ENCODE results near the gene MS4A4E. TPM values are rescaled to one million over a fixed set of nuclear protein-coding genes. Genes with fewer than 3 reads are reported as not detected.
"Not testable (repeated sequence)": the region's sequence is repeated elsewhere in the genome, so short reads cannot be mapped to it uniquely, and the experiment has no call there.

The MS4A4E gene
- total and polyA plus RNA-seq, 2 donors, result 0.24 to 1.9 TPM

DNA sequence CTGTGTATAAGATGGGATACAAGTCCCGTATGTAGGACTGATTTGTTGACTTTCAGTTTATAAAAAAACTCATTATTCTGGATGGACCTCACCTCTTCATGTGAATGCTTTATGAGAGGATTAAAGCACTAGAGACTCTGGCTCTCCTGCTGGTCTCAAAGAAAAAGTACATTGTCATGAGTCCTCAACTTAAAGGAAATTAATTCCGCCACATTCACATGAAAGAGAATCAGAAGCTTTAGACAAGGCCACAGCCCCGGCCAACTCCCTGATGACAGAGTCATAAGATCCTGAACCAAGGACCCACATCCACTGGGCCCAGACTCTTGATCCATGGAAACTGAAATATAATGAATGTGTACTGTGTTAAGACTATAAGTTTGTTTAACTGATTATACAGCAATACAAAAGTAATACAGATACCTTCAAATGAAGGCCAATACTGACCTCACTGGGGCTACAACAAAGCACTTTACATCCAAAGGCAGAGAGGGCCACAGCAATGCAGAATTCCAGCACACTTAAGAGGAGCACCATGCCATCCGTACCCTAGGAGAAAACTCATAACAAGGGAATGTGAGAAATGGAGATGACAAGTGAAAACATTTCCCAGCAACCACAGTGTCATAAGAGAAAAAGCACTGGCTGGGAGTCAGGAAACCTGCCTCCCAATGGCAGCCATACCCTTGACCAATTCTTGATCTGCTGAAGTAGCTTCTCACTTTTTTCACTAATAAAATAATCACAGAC lies 34.6 kb downstream of the MS4A4E start:
- Histone ChIP-seq H3K27me3 (ENCODE audit: control insufficient read depth in 2 of 2, insufficient read depth in 1 of 2, low read length in 1 of 2) (no peaks in the 10 kb centered on the region), H3K9me3 (ENCODE audit: control insufficient read depth in 2 of 2, insufficient read depth in 1 of 2, low read length in 1 of 2) (no peaks in the 10 kb centered on the region), H3K4me3 (ENCODE audit: low read length in 2 of 2) (no peak overlapping the region), H3K27ac (ENCODE audit: low read depth in 1 of 2, low read length in 1 of 2) (no peak overlapping the region), H3K4me1 (ENCODE audit: control insufficient read depth in 2 of 2, insufficient read depth in 2 of 2, low read length in 2 of 2) (no peaks in the 10 kb centered on the region), H3K36me3 (ENCODE audit: control insufficient read depth in 2 of 2, insufficient read depth in 2 of 2, low read length in 1 of 2) (no peaks in the 10 kb centered on the region)
- 82% methylated on average over 4 of the region's 4 CpGs for WGBS
- DNase-seq (ENCODE audit: low read depth in 6 of 9, low spot score in 9 of 9), result no peak

DNA sequence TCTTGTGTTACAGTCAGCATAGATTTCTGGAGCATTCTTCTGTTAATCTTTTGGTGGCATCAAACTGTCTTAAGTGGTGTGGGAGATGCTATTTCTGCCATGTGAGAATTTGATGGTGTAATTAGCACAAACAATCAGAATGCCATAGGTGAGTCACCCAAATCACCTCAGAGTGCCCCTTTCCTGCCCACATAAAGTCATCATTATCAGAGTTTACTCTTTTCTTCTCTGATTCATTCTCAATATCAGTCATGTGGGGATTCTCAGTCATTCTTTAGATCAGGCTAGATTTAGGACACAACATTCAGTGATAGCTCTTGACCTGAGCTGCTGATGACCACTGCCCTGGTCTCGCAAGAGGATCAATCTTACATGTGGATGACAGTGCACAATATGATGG lies 36.3 kb downstream of the MS4A4E start:
- H3K27me3 ChIP-seq (ENCODE audit: control insufficient read depth in 2 of 2, insufficient read depth in 1 of 2, low read length in 1 of 2), result no peaks in the 10 kb centered on the region

DNA sequence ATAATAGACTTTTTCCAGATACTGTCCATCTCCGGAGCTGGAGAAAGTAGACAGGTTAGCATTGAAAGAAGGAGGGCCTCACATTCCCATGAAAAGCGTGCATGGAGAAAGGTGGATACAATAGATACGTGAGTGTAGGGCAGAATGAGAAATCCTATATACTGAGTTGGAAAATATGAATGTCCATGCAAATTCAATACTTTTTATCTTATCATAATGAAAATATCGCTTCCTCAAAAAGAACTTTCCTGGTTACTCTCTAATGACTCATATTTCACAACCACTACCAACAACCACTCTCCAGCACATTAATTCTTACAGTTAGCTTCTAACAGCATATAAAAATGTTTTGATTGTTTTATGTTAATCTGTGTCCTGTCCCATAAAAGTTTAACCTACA lies 38.0 kb downstream of the MS4A4E start:
- H3K4me3 ChIP-seq (ENCODE audit: low read length in 2 of 2), result no peak overlapping the region
- H3K9me3 ChIP-seq (ENCODE audit: control insufficient read depth in 2 of 2, insufficient read depth in 1 of 2, low read length in 1 of 2), result no peaks in the 10 kb centered on the region
- 98% methylated on average over 4 of the region's 4 CpGs for WGBS
- H3K27me3 ChIP-seq (ENCODE audit: control insufficient read depth in 2 of 2, insufficient read depth in 1 of 2, low read length in 1 of 2), result no peaks in the 10 kb centered on the region
- H3K36me3 ChIP-seq (ENCODE audit: control insufficient read depth in 2 of 2, insufficient read depth in 2 of 2, low read length in 1 of 2), result no peaks in the 10 kb centered on the region
- no peak overlapping the region for H3K27ac ChIP-seq (ENCODE audit: low read depth in 1 of 2, low read length in 1 of 2)
- DNase-seq (ENCODE audit: low read depth in 6 of 9, low spot score in 9 of 9), result no peak
- H3K4me1 ChIP-seq (ENCODE audit: control insufficient read depth in 2 of 2, insufficient read depth in 2 of 2, low read length in 2 of 2), result no peaks in the 10 kb centered on the region

More for the DNA sequence above, 36.3 kb downstream of the MS4A4E start:
- no peak for DNase-seq (ENCODE audit: low read depth in 6 of 9, low spot score in 9 of 9)
- WGBS, result 95% methylated on average over 1 of the region's 1 CpG
- Histone ChIP-seq H3K4me3 (ENCODE audit: low read length in 2 of 2) (no peak overlapping the region), H3K27ac (ENCODE audit: low read depth in 1 of 2, low read length in 1 of 2) (no peak overlapping the region), H3K36me3 (ENCODE audit: control insufficient read depth in 2 of 2, insufficient read depth in 2 of 2, low read length in 1 of 2) (no peaks in the 10 kb centered on the region), H3K4me1 (ENCODE audit: control insufficient read depth in 2 of 2, insufficient read depth in 2 of 2, low read length in 2 of 2) (no peaks in the 10 kb centered on the region), H3K9me3 (ENCODE audit: control insufficient read depth in 2 of 2, insufficient read depth in 1 of 2, low read length in 1 of 2) (no peaks in the 10 kb centered on the region)

DNA sequence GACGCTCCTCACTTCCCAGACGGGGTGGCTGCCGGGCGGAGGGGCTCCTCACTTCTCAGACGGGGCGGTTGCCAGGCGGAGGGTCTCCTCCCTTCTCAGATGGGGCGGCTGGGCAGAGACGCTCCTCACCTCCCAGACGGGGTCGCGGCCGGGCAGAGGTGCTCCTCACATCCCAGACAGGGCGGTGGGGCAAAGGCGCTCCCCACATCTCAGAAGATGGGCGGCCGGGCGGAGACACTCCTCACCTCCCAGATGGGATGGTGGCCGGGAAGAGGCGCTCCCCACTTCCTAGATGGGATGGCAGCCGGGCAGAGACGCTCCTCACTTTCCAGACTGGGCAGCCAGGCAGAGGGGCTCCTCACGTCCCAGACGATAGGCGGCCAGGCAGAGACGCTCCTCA lies 41.6 kb downstream of the MS4A4E start:
- H3K4me3 ChIP-seq (ENCODE audit: low read length in 2 of 2); H3K4me1 ChIP-seq (ENCODE audit: control insufficient read depth in 2 of 2, insufficient read depth in 2 of 2, low read length in 2 of 2); H3K27me3 ChIP-seq (ENCODE audit: control insufficient read depth in 2 of 2, insufficient read depth in 1 of 2, low read length in 1 of 2); H3K27ac ChIP-seq (ENCODE audit: low read depth in 1 of 2, low read length in 1 of 2); DNase-seq (ENCODE audit: low read depth in 6 of 9, low spot score in 9 of 9); H3K9me3 ChIP-seq (ENCODE audit: control insufficient read depth in 2 of 2, insufficient read depth in 1 of 2, low read length in 1 of 2); H3K36me3 ChIP-seq (ENCODE audit: control insufficient read depth in 2 of 2, insufficient read depth in 2 of 2, low read length in 1 of 2): not testable (repeated sequence)
- WGBS, result 97% methylated on average over 20 of the region's 26 CpGs

DNA sequence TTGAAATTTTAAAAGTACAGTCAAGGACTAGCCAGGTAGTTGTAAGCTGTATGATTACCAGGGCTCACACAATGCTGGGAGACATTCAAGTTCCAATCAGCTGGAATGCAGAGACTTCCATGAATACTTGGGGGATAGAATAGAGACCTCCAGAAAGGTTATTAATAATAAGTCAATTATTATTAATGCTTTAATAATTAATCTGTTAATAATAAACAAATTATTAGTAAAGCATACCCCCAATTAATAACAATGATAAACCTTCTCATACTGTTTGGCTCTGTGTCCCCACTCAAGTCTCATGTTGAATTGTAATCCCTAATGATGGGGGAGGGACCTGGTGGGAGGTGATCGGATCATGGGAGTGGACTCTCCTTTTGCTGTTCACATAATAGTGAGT lies 45.5 kb downstream of the MS4A4E start:
- Histone ChIP-seq H3K36me3 (ENCODE audit: control insufficient read depth in 2 of 2, insufficient read depth in 2 of 2, low read length in 1 of 2) (no peaks in the 10 kb centered on the region), H3K27me3 (ENCODE audit: control insufficient read depth in 2 of 2, insufficient read depth in 1 of 2, low read length in 1 of 2) (no peaks in the 10 kb centered on the region), H3K27ac (ENCODE audit: low read depth in 1 of 2, low read length in 1 of 2) (no peak overlapping the region), H3K4me1 (ENCODE audit: control insufficient read depth in 2 of 2, insufficient read depth in 2 of 2, low read length in 2 of 2) (no peaks in the 10 kb centered on the region), H3K9me3 (ENCODE audit: control insufficient read depth in 2 of 2, insufficient read depth in 1 of 2, low read length in 1 of 2) (no peaks in the 10 kb centered on the region), H3K4me3 (ENCODE audit: low read length in 2 of 2) (no peak overlapping the region)
- 98% methylated on average over 1 of the region's 1 CpG for WGBS
- DNase-seq (ENCODE audit: low read depth in 6 of 9, low spot score in 9 of 9), result no peak

DNA sequence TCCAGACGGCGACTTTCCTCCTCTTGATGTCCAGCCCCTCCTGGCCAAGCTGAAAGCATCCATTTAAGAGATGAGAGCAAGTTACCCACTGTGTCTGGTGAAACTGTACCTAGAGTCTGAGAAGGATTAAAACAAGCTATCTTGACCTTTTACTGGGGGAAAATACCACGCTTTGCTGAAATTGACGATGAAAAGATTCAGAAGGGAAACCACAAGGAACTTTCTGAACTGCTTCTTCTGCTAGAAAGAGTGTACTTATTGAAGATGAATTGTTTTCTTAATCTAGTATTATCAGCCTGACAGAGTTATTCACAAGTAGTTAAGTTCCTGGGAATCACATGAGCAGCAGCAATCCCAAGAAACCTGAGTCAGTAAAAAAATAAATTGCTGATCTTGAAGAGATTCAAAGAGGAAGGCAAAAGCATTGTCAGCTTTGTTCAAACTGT lies 47.0 kb downstream of the MS4A4E start:
- no peak overlapping the region for H3K4me3 ChIP-seq (ENCODE audit: low read length in 2 of 2)
- H3K27me3 ChIP-seq (ENCODE audit: control insufficient read depth in 2 of 2, insufficient read depth in 1 of 2, low read length in 1 of 2), result no peaks in the 10 kb centered on the region
- DNase-seq (ENCODE audit: low read depth in 6 of 9, low spot score in 9 of 9), result peak in 1 of 9 donors; percentile 41
- no peaks in the 10 kb centered on the region for H3K4me1 ChIP-seq (ENCODE audit: control insufficient read depth in 2 of 2, insufficient read depth in 2 of 2, low read length in 2 of 2)
- H3K9me3 ChIP-seq (ENCODE audit: control insufficient read depth in 2 of 2, insufficient read depth in 1 of 2, low read length in 1 of 2), result no peaks in the 10 kb centered on the region
- H3K27ac ChIP-seq (ENCODE audit: low read depth in 1 of 2, low read length in 1 of 2), result peak overlapping the region in 1 of 2 donors; percentile 31
- no peaks in the 10 kb centered on the region for H3K36me3 ChIP-seq (ENCODE audit: control insufficient read depth in 2 of 2, insufficient read depth in 2 of 2, low read length in 1 of 2)
- WGBS, result 77% methylated on average over 4 of the region's 4 CpGs

DNA sequence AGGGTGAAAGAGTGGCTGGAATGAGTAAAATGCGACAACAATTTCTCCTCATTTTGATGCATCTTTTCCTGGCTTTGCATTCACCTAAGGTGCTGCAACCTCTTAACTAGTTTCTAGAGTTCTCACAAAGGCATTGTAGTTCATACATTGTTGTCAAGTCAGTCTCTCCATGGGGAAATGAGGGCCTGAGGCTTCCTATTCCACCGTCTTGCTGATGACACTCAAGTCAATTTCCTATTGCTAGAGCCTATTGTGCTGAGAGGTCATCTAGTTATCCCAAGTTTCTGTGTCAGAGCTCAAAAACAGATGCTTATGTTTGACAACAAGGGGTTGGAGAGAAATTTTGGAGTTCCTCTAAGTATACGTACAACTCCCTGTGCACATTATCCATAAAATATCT lies 48.4 kb downstream of the MS4A4E start:
- H3K4me3 ChIP-seq (ENCODE audit: low read length in 2 of 2), result no peak overlapping the region
- no peak for DNase-seq (ENCODE audit: low read depth in 6 of 9, low spot score in 9 of 9)
- no peak overlapping the region for H3K27ac ChIP-seq (ENCODE audit: low read depth in 1 of 2, low read length in 1 of 2)
- WGBS, result 82% methylated on average over 3 of the region's 3 CpGs
- no peaks in the 10 kb centered on the region for H3K36me3 ChIP-seq (ENCODE audit: control insufficient read depth in 2 of 2, insufficient read depth in 2 of 2, low read length in 1 of 2)
- H3K27me3 ChIP-seq (ENCODE audit: control insufficient read depth in 2 of 2, insufficient read depth in 1 of 2, low read length in 1 of 2), result no peaks in the 10 kb centered on the region
- H3K9me3 ChIP-seq (ENCODE audit: control insufficient read depth in 2 of 2, insufficient read depth in 1 of 2, low read length in 1 of 2), result no peaks in the 10 kb centered on the region
- no peaks in the 10 kb centered on the region for H3K4me1 ChIP-seq (ENCODE audit: control insufficient read depth in 2 of 2, insufficient read depth in 2 of 2, low read length in 2 of 2)

DNA sequence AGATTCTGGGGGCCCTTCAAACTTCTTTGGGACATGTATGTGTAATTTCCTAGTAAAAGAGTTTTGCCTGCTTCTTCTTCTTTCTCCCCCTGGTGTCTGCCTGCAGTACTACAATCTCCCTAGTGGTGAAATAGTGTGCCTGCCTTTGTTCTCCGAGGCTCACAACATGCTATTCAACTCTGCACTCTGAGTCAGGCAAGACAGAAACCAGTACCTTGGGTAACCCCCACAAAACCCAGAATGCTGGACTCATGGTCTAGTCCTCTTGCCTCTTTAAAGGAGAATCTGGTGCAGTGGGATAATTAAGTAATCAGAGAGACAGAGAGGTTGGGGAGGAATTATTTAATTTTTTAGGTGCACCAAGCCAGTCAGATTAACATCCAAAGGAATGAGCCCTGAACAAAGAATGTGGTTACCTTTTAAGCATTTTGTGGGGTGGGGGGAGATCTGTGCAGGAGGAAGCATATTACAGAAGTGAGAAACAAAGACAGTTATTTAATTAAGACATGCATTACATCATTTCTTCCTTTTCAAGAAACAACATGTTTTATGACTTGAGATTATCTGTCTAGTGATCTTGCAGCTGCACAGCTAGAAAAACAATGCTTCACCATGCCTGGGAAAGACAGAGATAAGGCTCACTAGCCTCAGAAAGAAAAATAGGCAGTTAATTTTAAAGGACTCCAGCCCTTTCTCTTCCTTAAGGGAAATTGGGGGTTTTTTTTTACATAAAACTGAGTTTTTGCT lies 49.1 kb downstream of the MS4A4E start:
- Histone ChIP-seq H3K36me3 (ENCODE audit: control insufficient read depth in 2 of 2, insufficient read depth in 2 of 2, low read length in 1 of 2) (no peaks in the 10 kb centered on the region), H3K27me3 (ENCODE audit: control insufficient read depth in 2 of 2, insufficient read depth in 1 of 2, low read length in 1 of 2) (no peaks in the 10 kb centered on the region), H3K9me3 (ENCODE audit: control insufficient read depth in 2 of 2, insufficient read depth in 1 of 2, low read length in 1 of 2) (no peaks in the 10 kb centered on the region), H3K4me1 (ENCODE audit: control insufficient read depth in 2 of 2, insufficient read depth in 2 of 2, low read length in 2 of 2) (no peaks in the 10 kb centered on the region), H3K4me3 (ENCODE audit: low read length in 2 of 2) (no peak overlapping the region), H3K27ac (ENCODE audit: low read depth in 1 of 2, low read length in 1 of 2) (no peak overlapping the region)
- 46% methylated on average over 1 of the region's 1 CpG for WGBS
- peak; percentile 7 to 73 (median 28) for DNase-seq (ENCODE audit: low read depth in 6 of 9, low spot score in 9 of 9)

DNA sequence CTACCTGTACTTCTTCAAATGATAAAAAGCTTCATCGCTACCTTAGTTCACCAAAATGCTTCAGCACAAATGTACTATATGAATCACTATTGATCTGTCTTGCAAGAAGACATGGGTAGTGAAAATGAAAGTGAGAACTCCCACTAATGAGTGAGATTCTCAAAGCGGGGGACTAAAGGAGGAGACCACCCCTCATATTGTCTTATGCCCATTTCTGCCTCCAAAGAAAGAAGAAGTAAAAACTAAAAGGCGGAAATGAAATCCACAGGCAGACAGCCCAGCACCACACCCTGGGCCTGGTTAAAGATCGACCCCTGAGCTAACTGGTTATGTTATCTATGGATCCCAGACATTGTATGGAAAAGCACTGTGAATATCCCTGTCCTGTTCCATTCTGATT lies 50.4 kb downstream of the MS4A4E start:
- not testable (repeated sequence) for H3K4me3 ChIP-seq (ENCODE audit: low read length in 2 of 2); H3K27ac ChIP-seq (ENCODE audit: low read depth in 1 of 2, low read length in 1 of 2); H3K9me3 ChIP-seq (ENCODE audit: control insufficient read depth in 2 of 2, insufficient read depth in 1 of 2, low read length in 1 of 2); H3K27me3 ChIP-seq (ENCODE audit: control insufficient read depth in 2 of 2, insufficient read depth in 1 of 2, low read length in 1 of 2); H3K36me3 ChIP-seq (ENCODE audit: control insufficient read depth in 2 of 2, insufficient read depth in 2 of 2, low read length in 1 of 2); DNase-seq (ENCODE audit: low read depth in 6 of 9, low spot score in 9 of 9); H3K4me1 ChIP-seq (ENCODE audit: control insufficient read depth in 2 of 2, insufficient read depth in 2 of 2, low read length in 2 of 2)
- WGBS, result 93% methylated on average over 4 of the region's 4 CpGs
